WTC11 (cell line): ENCODE measurements around the gene LARP4. TPM values are rescaled to one million over a fixed set of nuclear protein-coding genes. Genes with fewer than 3 reads are reported as not detected.

Source experiments
- ATAC-seq: fragments of 200-7000 bp; cut with Tn5 transposase; 2 replicates; pipeline ENCODE4 v1.10.0; 2021; ENCODE audit warnings: mild to moderate bottlenecking, moderate library complexity
- CTCF ChIA-PET: fragments of 300-600 bp; sonication (Branson Sonifier 250); formaldehyde crosslinking; loops from one replicate; lab custom pipeline; 2021; ENCODE audit warnings: antibody characterized with exemption; lab: Charles Lee
- POLR2A ChIA-PET: fragments of 350-600 bp; sonication (Branson Sonifier 250); formaldehyde crosslinking; loops from one replicate; lab custom pipeline; 2021; ENCODE audit warnings: antibody characterized with exemption; lab: Charles Lee
- DNase-seq: peaks from one replicate; pipeline ENCODE4 v3.0.0; 2021; ENCODE audit warnings: low spot score
- H3K27ac Mint-ChIP-seq: 2 replicates; pipeline ENCODE4 v1.8.0; 2021; ENCODE audit warnings: mixed read lengths
- H3K27me3 Mint-ChIP-seq: 2 replicates; pipeline ENCODE4 v1.8.0; 2021; ENCODE audit warnings: low read depth, mild to moderate bottlenecking, moderate library complexity, mixed read lengths
- H3K36me3 Mint-ChIP-seq: 2 replicates; pipeline ENCODE4 v1.8.0; 2021; ENCODE audit warnings: mixed read lengths
- H3K4me1 Mint-ChIP-seq: 2 replicates; pipeline ENCODE4 v1.8.0; 2022; ENCODE audit warnings: mixed read lengths
- H3K4me3 Mint-ChIP-seq: 2 replicates; pipeline ENCODE4 v1.8.0; 2021; ENCODE audit warnings: mild to moderate bottlenecking, moderate library complexity, mixed read lengths
- H3K9me3 Mint-ChIP-seq: 2 replicates; pipeline ENCODE4 v1.8.0; 2021; ENCODE audit warnings: mixed read lengths
- ELF4 ChIP-seq: sonication (generic); formaldehyde crosslinking; IDR thresholded peaks from 2 replicates; pipeline ENCODE4 v1.8.1; 2022; ENCODE audit warnings: low read depth, mild to moderate bottlenecking, moderate library complexity, missing genetic modification reagents
- ERG ChIP-seq: fragments of 250-450 bp; sonication (Bioruptor Pico); IDR thresholded peaks from 2 replicates; pipeline ENCODE4 v1.8.0; 2021; ENCODE audit warnings: mild to moderate bottlenecking
- PRRX2 ChIP-seq: fragments of 250-450 bp; sonication (Bioruptor Pico); IDR thresholded peaks from 2 replicates; pipeline ENCODE4 v1.8.0; 2021; ENCODE audit warnings: mild to moderate bottlenecking
- SP1 ChIP-seq: sonication (generic); formaldehyde crosslinking; conservative IDR thresholded peaks from 2 replicates; pipeline ENCODE4 v1.8.1; 2022; ENCODE audit warnings: missing genetic modification reagents
- ZNF121 ChIP-seq: sonication (generic); formaldehyde crosslinking; IDR thresholded peaks from 2 replicates; pipeline ENCODE4 v1.8.0; 2023; ENCODE audit warnings: missing genetic modification reagents
- ZNF263 ChIP-seq: sonication (generic); formaldehyde crosslinking; IDR thresholded peaks from 2 replicates; pipeline ENCODE4 v1.8.1; 2022; ENCODE audit warnings: low read depth, mild to moderate bottlenecking, moderate library complexity, missing genetic modification reagents
- ZNF425 ChIP-seq: fragments of 250-450 bp; sonication (Bioruptor Pico); conservative IDR thresholded peaks from 2 replicates; pipeline ENCODE4 v1.9.0; 2021; ENCODE audit warnings: mild to moderate bottlenecking
- total RNA-seq: library from RNA; stranded (reverse); gene quantifications from 3 replicates; pipeline ENCODE4 v1.2.3, GENCODE V29; 2021
- TF ChIP-seq, protein P1 (sequence below): fragments of 250-450 bp; sonication (Bioruptor Pico); IDR thresholded peaks from 2 replicates; pipeline ENCODE4 v1.9.0; 2021; ENCODE audit warnings: mild to moderate bottlenecking, borderline replicate concordance
- TF ChIP-seq, protein P2 (sequence below): sonication (generic); formaldehyde crosslinking; IDR thresholded peaks from 2 replicates; pipeline ENCODE4 v1.8.1; 2022; ENCODE audit warnings: low read depth, mild to moderate bottlenecking, moderate library complexity, missing genetic modification reagents, borderline replicate concordance

The LARP4 gene
- total RNA-seq, 1 experiment from 2014 or later, result 73.9 TPM

DNA sequence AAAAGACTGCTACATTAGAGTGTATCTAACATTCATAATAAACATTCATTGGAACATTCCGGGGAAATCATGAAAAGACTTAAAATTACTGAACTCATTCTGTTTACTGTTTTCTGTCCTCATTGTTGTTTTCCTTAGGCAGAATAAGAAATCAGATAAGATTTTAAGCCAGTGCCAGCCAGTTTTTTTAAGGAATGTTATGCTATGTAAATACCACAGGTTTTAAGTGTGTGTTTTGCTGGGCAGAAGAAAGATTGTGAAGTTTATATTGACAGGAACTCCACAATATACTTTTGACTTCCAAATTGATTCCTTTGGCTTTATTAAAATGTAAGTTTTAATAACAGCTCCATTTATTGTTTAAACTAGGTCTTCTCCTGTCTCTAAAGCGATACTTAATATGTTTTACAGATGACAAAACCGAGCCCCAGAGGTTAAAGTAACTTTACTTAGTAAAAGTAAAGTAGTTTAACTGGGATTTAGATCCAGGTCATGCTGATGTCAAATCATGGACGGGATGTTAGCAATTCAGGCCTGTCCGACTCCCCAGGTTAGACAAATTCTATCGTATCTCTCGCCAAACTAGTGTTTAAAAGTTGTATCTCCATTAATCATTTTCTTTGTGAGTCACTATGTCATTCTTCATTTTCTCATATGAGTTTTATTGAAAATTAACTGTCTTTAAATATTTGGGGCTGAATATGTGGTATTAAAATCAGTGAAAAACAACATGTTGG lies 1.7 kb downstream of the LARP4 start (continued):
- TF ChIP-seq, protein P1, sequence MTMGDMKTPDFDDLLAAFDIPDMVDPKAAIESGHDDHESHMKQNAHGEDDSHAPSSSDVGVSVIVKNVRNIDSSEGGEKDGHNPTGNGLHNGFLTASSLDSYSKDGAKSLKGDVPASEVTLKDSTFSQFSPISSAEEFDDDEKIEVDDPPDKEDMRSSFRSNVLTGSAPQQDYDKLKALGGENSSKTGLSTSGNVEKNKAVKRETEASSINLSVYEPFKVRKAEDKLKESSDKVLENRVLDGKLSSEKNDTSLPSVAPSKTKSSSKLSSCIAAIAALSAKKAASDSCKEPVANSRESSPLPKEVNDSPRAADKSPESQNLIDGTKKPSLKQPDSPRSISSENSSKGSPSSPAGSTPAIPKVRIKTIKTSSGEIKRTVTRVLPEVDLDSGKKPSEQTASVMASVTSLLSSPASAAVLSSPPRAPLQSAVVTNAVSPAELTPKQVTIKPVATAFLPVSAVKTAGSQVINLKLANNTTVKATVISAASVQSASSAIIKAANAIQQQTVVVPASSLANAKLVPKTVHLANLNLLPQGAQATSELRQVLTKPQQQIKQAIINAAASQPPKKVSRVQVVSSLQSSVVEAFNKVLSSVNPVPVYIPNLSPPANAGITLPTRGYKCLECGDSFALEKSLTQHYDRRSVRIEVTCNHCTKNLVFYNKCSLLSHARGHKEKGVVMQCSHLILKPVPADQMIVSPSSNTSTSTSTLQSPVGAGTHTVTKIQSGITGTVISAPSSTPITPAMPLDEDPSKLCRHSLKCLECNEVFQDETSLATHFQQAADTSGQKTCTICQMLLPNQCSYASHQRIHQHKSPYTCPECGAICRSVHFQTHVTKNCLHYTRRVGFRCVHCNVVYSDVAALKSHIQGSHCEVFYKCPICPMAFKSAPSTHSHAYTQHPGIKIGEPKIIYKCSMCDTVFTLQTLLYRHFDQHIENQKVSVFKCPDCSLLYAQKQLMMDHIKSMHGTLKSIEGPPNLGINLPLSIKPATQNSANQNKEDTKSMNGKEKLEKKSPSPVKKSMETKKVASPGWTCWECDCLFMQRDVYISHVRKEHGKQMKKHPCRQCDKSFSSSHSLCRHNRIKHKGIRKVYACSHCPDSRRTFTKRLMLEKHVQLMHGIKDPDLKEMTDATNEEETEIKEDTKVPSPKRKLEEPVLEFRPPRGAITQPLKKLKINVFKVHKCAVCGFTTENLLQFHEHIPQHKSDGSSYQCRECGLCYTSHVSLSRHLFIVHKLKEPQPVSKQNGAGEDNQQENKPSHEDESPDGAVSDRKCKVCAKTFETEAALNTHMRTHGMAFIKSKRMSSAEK (CRISPR knock-in tag), result no peak
- TF ChIP-seq ELF4 (CRISPR knock-in tag), result no peak

GRCh38 chr12:50403001-50403440 lies 2.3 kb downstream of the LARP4 start:
- no peaks in the 10 kb centered on the region for H3K27me3 Mint-ChIP-seq
- ATAC-seq (no peak), DNase-seq (no peak)
- ChIA-PET POLR2A (no interaction called here), CTCF (no interaction called here)
- H3K4me1 Mint-ChIP-seq, result peaks cover 12% of the 10 kb centered on the region
- peak overlapping the region; percentile 93 for H3K4me3 Mint-ChIP-seq
- H3K27ac Mint-ChIP-seq, result peak overlapping the region; percentile 16
- no peaks in the 10 kb centered on the region; the same call in none of the 2 replicates for H3K36me3 Mint-ChIP-seq
- no peaks in the 10 kb centered on the region for H3K9me3 Mint-ChIP-seq
- TF ChIP-seq, protein P1 (CRISPR knock-in tag), result no peak
- TF ChIP-seq ZNF263 (CRISPR knock-in tag) (no peak), ERG (CRISPR knock-in tag) (no peak), ZNF425 (CRISPR knock-in tag) (no peak), SP1 (CRISPR knock-in tag) (no peak), PRRX2 (CRISPR knock-in tag) (no peak), ZNF121 (no peak)
- TF ChIP-seq, protein P2, sequence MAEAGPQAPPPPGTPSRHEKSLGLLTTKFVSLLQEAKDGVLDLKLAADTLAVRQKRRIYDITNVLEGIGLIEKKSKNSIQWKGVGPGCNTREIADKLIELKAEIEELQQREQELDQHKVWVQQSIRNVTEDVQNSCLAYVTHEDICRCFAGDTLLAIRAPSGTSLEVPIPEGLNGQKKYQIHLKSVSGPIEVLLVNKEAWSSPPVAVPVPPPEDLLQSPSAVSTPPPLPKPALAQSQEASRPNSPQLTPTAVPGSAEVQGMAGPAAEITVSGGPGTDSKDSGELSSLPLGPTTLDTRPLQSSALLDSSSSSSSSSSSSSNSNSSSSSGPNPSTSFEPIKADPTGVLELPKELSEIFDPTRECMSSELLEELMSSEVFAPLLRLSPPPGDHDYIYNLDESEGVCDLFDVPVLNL (CRISPR knock-in tag), result no peak
